GM15510 (cell line): ENCODE measurements around the gene OR2AP1.

ENCODE experiments used
- POLR2A ChIP-seq: IDR thresholded peaks from 3 replicates; pipeline ENCODE4 v1.6.1; 2011; ENCODE audit warnings: borderline replicate concordance; ENCODE audit not compliant: insufficient read length; ENCODE audit errors: extremely low read depth

The OR2AP1 gene

DNA sequence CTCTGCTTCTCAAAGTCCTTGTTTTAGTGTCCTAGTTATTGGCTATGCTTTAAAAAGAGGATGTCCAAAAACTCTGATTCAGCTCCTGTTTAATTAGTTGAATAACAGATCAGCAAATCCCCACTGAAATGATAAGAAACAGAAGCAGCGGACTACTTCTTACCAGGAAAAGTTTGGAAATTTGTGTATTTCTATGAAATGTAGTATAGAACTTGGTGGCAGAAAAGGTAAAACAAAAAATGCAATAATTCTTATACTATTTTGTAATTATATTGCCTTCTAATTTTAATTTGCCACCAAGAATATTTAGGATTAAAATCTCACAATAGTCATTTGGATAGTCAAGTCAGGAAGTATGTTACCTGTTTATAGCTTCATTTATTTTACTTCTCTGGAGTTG is at the start of gene OR2AP1:
Gene OR2AP1, plus strand, starts transcription at position 301 of the 400 bp plus-strand sequence. CDS start 1,947 bp downstream, outside the sequence.
- TF ChIP-seq POLR2A, result no peak

DNA sequence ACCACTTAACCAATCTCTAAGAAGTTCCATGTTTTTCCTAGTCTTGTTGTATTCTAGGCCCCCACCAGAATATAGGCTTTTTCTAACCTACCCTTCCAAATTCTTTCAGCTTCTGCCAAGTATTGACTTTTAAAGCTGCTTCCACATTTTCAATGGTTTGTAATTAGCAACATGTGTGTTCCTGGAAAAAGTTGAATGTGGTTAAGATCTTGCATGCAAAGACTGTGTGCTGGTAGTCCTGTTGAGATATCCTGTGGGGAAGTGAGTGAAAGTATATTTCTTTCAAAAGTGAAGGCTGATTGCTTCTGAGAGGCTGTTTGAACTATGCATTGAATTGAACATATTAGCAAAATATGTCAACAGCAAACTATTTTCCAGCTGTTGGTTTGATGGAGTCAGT is 23.5 kb upstream of the OR2AP1 start:
- no peak for TF ChIP-seq POLR2A

DNA sequence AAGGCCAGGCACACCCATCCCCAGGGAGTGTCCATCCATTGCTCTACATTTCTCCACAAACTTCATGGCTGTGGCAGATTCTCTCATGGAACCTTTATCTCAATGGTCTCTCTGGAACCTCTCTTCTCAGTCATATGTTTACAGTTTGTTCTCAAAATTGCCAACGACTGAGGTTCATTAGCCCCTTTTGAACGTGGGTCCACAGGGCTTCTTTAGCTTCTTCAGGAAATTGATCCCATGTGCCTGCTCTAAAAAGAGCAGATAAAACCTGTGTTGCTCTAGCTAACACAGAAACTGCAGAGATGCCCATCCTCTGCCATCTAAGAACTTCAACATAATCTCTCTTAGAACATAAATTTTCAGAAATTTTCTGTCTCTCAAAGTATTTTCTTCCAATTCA is 23.0 kb upstream of the OR2AP1 start, which contains the start of gene OR6C4:
Gene OR6C4, plus strand, starts transcription at position 301 of the 400 bp plus-strand sequence. CDS start 1,625 bp downstream, outside the sequence.
- no peak for TF ChIP-seq POLR2A

DNA sequence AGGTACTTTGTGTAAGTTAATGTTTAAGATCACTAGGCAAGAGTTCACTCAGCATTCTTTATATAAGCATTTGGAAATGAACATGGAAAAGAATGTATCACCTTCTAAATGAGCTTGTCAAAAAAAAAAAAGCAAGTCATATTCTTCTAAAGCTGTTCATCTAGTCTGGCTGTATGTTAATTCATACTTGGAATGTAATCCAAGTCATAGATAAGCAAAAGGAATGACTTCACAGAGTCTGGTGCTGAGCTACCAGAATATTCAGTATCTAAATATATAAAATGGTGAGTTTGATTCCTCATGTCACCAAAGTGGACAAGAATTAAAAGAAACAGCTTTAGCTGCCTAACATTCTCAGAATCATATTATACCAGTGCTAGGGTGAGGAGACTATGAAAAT is 18.0 kb upstream of the OR2AP1 start:
- no peak for TF ChIP-seq POLR2A

DNA sequence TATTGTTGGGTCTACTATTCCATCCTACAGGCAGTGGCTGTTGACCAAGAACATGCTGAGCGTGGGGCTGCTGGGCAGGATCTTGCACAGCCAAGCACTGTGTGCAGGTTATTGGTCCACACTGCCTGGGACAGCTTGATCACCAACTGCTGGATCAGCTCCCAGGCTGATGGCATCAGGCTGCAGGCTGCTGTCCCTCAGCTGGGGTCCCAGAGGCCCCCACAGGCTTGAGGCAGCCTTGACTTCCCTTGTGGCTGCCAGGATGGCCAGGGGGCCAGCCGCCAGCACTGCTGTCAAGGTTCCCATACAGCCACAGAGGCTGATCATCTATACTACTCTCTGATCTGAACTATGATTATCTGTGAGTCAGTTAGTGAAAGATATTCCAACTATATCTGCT is 9.8 kb downstream of the OR2AP1 start:
- no peak for TF ChIP-seq POLR2A

DNA sequence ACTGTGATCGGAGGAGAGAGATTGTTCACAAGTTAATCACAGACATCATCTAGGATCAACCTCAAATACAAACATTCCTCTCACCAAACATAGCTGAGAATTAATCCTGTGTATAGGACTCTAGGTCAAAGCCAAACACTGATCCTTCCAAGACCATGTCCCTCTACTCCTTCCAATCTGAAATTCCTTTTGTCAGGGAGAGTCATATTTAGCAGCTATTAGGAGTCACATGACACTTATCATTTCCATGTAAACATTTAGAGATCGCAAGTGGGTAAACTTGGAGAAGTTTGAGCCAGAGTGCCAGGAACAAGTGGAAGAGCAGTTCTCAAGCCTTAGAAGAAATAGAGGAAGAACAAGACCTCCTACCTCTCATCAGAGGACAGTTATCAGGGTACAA is 13.5 kb downstream of the OR2AP1 start:
- TF ChIP-seq POLR2A, result no peak

DNA sequence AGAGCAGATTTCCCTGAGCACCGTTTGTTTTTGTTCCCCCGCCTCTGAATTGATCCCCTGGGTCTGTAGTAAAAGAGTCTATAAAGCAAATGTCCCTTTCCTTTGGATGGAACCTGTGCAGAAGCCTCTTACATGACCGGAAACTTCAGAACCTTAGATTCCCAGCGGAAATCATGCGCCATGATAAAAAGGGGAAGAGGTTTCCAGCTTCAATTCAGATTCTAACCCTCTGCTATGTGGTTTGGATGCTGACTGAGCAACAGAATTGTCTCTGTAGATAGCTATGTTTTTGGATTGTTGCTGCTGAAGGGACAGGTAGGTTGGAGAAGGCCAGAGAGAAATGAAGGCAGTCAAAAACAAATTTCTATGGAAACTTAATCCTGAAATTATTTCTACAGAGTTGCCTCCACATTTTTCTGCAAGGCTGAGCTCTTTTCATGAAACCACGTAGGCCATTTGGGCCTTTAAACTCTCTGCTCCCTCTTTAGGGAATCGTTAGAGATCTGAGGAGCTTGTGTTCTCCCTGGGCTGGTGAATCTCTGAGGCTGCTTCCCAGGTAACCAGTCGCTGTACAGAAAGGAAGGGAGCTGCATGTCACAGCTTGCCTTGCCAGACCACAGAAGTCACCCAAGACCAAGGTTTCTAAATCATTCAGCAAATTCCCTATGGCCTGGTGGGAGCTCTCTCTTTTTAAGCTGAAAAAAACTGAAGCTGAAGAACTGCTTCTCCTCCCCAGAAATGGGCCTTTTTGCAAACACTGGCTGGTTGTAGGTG is 35.7 kb downstream of the OR2AP1 start:
- TF ChIP-seq POLR2A, result no peak

DNA sequence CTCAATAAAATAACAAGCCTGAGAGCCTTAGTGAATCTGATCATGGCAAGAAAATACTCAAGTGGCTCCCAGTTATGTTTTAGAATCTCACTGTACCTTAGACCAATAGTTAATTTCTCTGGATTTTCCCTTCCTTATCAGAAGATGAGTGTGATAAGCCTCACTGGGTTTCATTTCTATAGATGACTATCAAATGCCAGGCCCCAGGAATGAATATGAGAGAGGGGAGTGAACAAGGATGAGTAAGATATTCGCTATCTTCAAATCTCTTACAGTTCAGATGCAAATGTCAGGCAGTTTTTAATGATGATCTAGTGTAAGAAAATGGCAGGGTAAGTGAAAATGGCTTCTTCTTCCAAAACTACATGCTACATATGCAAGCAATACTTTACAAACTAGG is 38.3 kb downstream of the OR2AP1 start:
- no peak for TF ChIP-seq POLR2A

DNA sequence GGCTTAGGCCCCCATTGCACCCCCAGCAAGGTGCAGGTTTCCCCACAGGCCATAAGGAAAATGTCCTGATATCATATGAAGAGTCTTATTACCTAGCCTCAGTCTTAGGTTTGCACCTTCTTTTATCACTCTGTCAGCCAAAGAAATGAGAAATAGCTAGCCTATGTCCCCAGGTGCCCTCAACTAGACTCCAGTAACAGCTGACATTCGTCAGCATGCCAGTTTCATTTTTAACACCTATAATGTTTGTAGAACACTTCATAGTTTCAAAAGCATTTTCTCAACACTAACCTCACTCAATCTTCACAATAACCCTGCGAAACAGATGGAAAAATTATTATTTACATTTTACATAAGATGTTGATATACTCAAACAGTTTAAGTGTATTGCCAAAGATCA is 40.4 kb downstream of the OR2AP1 start:
- TF ChIP-seq POLR2A, result no peak

DNA sequence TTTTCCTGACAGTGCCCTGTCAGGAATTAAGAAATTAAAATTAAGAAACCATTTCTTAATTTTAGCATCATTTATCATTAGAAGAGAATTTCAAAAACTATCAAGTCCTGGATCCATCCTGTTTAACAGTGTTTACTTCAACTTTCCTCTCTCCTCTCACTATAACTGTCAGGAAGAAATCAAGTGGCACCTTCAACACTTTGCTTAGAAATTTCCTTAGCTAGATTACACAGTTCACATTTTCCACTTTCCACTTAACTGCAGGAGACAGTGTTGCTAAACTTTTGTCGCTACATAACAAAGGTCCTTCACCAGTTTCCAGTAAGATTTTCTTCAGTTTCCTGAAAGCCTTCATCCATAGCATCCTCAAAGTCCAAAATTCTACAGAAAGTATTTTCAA is 42.5 kb downstream of the OR2AP1 start:
- TF ChIP-seq POLR2A, result no peak

DNA sequence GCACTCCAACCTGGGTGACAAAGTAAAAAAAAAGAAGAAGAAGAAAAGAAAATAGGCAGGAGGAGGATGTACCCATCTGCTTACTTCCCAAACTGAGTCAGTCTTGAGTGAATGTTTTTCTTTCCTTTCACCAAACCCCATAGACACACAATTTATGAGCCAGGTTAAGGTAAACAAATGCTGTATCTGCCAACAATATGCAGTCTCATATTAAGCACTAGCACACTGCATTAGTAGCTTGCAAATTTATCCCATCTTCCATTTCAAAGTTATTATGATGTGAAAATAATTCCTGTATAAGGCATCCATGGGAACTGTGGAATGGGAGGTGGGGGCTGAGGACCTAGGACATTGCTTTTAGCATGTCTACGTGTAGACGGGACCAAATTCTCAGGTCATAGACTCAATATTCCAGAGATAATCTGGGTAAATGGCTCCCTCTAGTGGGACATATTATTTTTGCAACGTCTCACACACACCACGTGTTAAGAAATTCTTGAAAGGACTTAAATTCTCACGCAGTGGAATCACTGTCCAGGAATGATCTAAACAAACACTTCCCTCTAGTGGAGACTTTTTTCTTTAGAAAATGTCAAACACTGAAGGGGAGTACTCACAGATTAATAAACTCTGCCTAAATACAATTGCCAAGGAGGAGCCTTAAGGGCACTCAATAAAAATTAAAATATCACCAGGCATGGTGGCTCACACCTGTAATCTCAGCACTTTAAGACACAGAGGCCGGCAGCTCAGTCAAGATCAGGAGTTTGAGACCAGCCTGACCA is 47.3 kb downstream of the OR2AP1 start:
- no peak for TF ChIP-seq POLR2A

DNA sequence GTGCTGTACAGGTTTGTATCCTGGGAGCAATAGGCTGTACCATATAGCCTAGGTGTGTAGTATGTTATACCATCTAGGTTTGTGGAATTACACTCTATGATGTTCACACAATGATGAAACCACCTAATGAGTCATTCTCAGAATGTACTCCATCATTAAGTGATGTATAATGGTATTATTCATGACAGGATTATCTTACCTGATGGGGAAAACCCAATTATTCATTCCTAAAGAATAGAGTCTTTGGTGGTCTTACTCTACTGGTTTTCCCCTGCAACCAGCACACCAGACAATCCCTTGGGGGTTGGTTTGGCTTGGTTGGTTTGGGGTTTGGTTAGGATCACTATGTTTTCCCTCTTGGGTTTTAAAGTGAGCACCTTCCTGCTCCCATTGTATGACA is 51.8 kb downstream of the OR2AP1 start:
- no peak for TF ChIP-seq POLR2A
